HCT116 (cell line): ENCODE measurements around the gene CERCAM. TPM values are rescaled to one million over a fixed set of nuclear protein-coding genes. Genes with fewer than 3 reads are reported as not detected.
"Not testable (repeated sequence)": the region's sequence is repeated elsewhere in the genome, so short reads cannot be mapped to it uniquely, and the experiment has no call there.

Experiments
- ATAC-seq: fragments of 200-7000 bp; cut with Tn5 transposase; 2 replicates; pipeline ENCODE4 v1.9.1; 2020; ENCODE audit warnings: mild to moderate bottlenecking, moderate library complexity
- BruUV-seq: library from RNA; stranded (reverse); fragments of 400-500 nt; replicated peaks from 2 replicates; lab custom pipeline; 2021; lab: Mats Ljungman, UMichigan
- CTCF ChIA-PET: fragments of 300-600 bp; sonication (Branson Sonifier 250); formaldehyde crosslinking; loops from one replicate; lab custom pipeline; 2021; ENCODE audit warnings: antibody characterized with exemption; lab: Charles Lee
- POLR2A ChIA-PET: fragments of 300-600, 350-600 bp; sonication (Branson Sonifier 250); formaldehyde crosslinking; loops from one replicate; lab custom pipeline; 2021; ENCODE audit warnings: antibody characterized with exemption; lab: Charles Lee
- RAD21 ChIA-PET, 2 experiments: fragments of 300-600 bp; sonication (Branson Sonifier 250); formaldehyde crosslinking; loops; one replicate each; lab custom pipeline; 2023; ENCODE audit warnings: low total read pairs in 2 of 2; ENCODE audit not compliant: uncharacterized antibody in 2 of 2, unreplicated experiment in 2 of 2, low non-redundant PET in 1 of 2; lab: Charles Lee
- DNase-seq: peaks from one replicate; pipeline ENCODE4 v3.0.0-alpha.2; 2010; ENCODE audit warnings: low read depth, low spot score
- H2AFZ ChIP-seq: fragments of 200-600 bp; shearing (Covaris generic), sonication (generic); 2 replicates; pipeline ENCODE4 v1.6.1; 2017; ENCODE audit warnings: low read depth, mixed run types, mixed read lengths, antibody characterized with exemption, low read length; ENCODE audit not compliant: poor library complexity, severe bottlenecking
- H3K27ac ChIP-seq: 2 replicates; pipeline ENCODE4 v1.5.1; 2012; ENCODE audit warnings: low read depth, low read length
- H3K27me3 ChIP-seq: fragments of 200-600 bp; sonication (generic); 2 replicates; pipeline ENCODE4 v1.6.1; 2016; ENCODE audit warnings: mixed run types, low read length, mixed read lengths; ENCODE audit not compliant: insufficient read depth
- H3K36me3 ChIP-seq, 2 experiments: fragments of 200-500 bp in 1 of 2; fragments of 200-600 bp in 1 of 2; sonication (Bioruptor generic) in 1 of 2; sonication (generic) in 1 of 2; 2 replicates each; pipeline versions ENCODE4 v1.5.1 to v1.6.1; 2014 to 2016; ENCODE audit warnings: low read length in 2 of 2, inconsistent platforms in 1 of 2, mixed read lengths in 1 of 2, mixed run types in 1 of 2; ENCODE audit not compliant: insufficient read depth in 2 of 2, control insufficient read depth in 1 of 2
- H3K4me1 ChIP-seq, 2 experiments: fragments of 200-600 bp in 1 of 2; sonication (generic) in 1 of 2; 2 replicates each; pipeline versions ENCODE4 v1.5.1 to v1.6.1; 2012 to 2017; ENCODE audit warnings: low read length in 2 of 2, inconsistent platforms in 1 of 2, mild to moderate bottlenecking in 1 of 2, mixed read lengths in 1 of 2, mixed run types in 1 of 2, moderate library complexity in 1 of 2; ENCODE audit not compliant: insufficient read depth in 2 of 2, control insufficient read depth in 1 of 2
- H3K4me2 ChIP-seq: fragments of 200-600 bp; sonication (generic); 2 replicates; pipeline ENCODE4 v1.6.1; 2017; ENCODE audit warnings: mixed run types, low read length, mixed read lengths
- H3K4me3 ChIP-seq, 2 experiments: fragments of 200-600 bp in 1 of 2; sonication (generic) in 1 of 2; replicated peaks in 1 of 2; 2 replicates each; pipeline ENCODE4 v1.5.1; 2011 to 2016; ENCODE audit warnings: low read length in 2 of 2, control low read depth in 1 of 2, low read depth in 1 of 2, mild to moderate bottlenecking in 1 of 2, mixed read lengths in 1 of 2, mixed run types in 1 of 2
- H3K79me2 ChIP-seq: fragments of 200-600 bp; sonication (generic); 2 replicates; pipeline ENCODE4 v1.6.1; 2017; ENCODE audit warnings: mild to moderate bottlenecking, mixed run types, low read length, moderate library complexity, mixed read lengths; ENCODE audit not compliant: insufficient read depth
- H3K9ac ChIP-seq: fragments of 200-600 bp; sonication (generic); 2 replicates; pipeline ENCODE4 v1.6.1; 2016; ENCODE audit warnings: low read length, mixed read lengths
- H3K9me2 ChIP-seq: fragments of 200-600 bp; sonication (generic), shearing (Covaris generic); 2 replicates; pipeline ENCODE4 v1.6.1; 2017; ENCODE audit warnings: mixed run types, mild to moderate bottlenecking, moderate library complexity; ENCODE audit not compliant: insufficient read depth
- H3K9me3 ChIP-seq, 2 experiments: fragments of 200-500 bp in 1 of 2; fragments of 200-600 bp in 1 of 2; sonication (Bioruptor generic) in 1 of 2; sonication (generic) in 1 of 2; 2 replicates each; pipeline ENCODE4 v1.6.1; 2014 to 2017; ENCODE audit warnings: low read length in 2 of 2, mixed read lengths in 2 of 2, inconsistent platforms in 1 of 2, low read depth in 1 of 2, mild to moderate bottlenecking in 1 of 2, mixed run types in 1 of 2, moderate library complexity in 1 of 2; ENCODE audit not compliant: control insufficient read depth in 1 of 2, insufficient read depth in 1 of 2
- H4K20me1 ChIP-seq: fragments of 200-600 bp; sonication (generic), shearing (Covaris generic); 2 replicates; pipeline ENCODE4 v1.6.1; 2017; ENCODE audit warnings: mixed run types, mild to moderate bottlenecking, moderate library complexity; ENCODE audit not compliant: insufficient read depth
- EZH2phosphoT487 ChIP-seq: fragments of 200-600 bp; IDR thresholded peaks from 2 replicates; pipeline ENCODE4 v1.6.1; 2018; ENCODE audit warnings: antibody characterized with exemption, borderline replicate concordance
- intact Hi-C: fragments of 100-400 bp; cut with micrococcal nuclease; formaldehyde crosslinking; loops from 2 replicates; pipeline ENCODE4 v1.10.0; 2022
- total RNA-seq: library from RNA; stranded (reverse); gene quantifications from one replicate; pipeline ENCODE4 v1.2.1, GENCODE V29; 2021; ENCODE audit not compliant: unreplicated experiment
- TF ChIP-seq, protein P1 (sequence below): IDR thresholded peaks from 2 replicates; pipeline ENCODE4 v1.6.1; 2012; ENCODE audit warnings: low read depth

Gene CERCAM
- total RNA-seq, 1 experiment from 2014 or later, result 27.0 TPM

DNA sequence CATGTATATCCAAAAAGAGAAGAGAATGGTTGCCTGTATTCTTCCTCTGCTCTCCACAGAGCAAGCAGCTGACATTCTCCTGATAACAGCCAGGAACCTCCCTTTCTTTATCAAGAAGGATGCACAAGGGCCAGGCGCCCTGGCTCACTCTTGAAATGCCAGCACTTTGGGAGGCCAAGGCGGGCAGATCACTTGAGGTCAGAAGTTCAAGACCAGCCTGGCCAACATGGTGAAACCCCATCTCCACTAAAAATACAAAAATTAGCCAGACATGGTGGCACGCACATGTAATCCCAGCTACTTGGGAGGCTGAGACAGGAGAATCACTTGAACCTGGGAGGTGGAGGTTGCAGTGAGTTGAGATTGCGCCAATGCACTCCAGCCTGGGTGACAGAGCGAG lies 25.8 kb downstream of the CERCAM start:
- DNase-seq, H3K4me3 ChIP-seq, H2AFZ ChIP-seq, H3K27me3 ChIP-seq, H3K4me2 ChIP-seq, H3K9ac ChIP-seq, BruUV-seq, H3K27ac ChIP-seq, intact Hi-C loops, H3K79me2 ChIP-seq, H4K20me1 ChIP-seq, H3K9me2 ChIP-seq, H3K9me3 ChIP-seq, POLR2A ChIA-PET, ATAC-seq, H3K4me1 ChIP-seq, RAD21 ChIA-PET, H3K36me3 ChIP-seq: not testable (repeated sequence)
- CTCF ChIA-PET, result interaction anchor here (1.1 kb wide), 1 partner anchor 8 kb away, joined by 3 read pairs; no protein-coding TSS in a partner anchor

DNA sequence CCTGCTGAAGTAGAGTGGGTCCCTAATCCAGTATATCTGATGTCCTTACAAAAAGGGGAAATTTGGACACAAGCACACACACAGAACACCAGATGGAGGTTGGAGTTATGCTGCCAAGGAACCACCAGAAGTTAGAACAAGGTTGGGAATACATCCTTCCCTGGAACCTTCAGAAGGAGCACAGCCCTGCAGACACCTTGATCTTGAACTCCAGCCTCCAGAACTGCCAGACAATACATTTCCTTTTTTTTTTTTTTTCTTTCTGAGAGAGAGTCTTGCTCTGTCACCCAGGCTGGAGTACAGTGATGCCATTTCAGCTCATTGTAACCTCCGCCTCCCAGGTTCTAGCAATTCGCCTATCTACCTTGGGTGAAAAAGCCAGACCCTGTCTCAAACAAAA lies 28.1 kb downstream of the CERCAM start:
- DNase-seq (no peak), ATAC-seq (no peak)
- H3K9me2 ChIP-seq, result no peaks in the 10 kb centered on the region
- no peak overlapping the region for H3K4me2 ChIP-seq
- no peaks in the 10 kb centered on the region for H3K4me1 ChIP-seq
- TF ChIP-seq, protein P1, sequence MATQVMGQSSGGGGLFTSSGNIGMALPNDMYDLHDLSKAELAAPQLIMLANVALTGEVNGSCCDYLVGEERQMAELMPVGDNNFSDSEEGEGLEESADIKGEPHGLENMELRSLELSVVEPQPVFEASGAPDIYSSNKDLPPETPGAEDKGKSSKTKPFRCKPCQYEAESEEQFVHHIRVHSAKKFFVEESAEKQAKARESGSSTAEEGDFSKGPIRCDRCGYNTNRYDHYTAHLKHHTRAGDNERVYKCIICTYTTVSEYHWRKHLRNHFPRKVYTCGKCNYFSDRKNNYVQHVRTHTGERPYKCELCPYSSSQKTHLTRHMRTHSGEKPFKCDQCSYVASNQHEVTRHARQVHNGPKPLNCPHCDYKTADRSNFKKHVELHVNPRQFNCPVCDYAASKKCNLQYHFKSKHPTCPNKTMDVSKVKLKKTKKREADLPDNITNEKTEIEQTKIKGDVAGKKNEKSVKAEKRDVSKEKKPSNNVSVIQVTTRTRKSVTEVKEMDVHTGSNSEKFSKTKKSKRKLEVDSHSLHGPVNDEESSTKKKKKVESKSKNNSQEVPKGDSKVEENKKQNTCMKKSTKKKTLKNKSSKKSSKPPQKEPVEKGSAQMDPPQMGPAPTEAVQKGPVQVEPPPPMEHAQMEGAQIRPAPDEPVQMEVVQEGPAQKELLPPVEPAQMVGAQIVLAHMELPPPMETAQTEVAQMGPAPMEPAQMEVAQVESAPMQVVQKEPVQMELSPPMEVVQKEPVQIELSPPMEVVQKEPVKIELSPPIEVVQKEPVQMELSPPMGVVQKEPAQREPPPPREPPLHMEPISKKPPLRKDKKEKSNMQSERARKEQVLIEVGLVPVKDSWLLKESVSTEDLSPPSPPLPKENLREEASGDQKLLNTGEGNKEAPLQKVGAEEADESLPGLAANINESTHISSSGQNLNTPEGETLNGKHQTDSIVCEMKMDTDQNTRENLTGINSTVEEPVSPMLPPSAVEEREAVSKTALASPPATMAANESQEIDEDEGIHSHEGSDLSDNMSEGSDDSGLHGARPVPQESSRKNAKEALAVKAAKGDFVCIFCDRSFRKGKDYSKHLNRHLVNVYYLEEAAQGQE, result no peak
- TF ChIP-seq EZH2phosphoT487, result no peak
- ChIA-PET POLR2A (no interaction called here), RAD21 (no interaction called here), CTCF (interaction anchor here (1.1 kb wide), 1 partner anchor 10 kb away, joined by 3 read pairs; no protein-coding TSS in a partner anchor)
- H3K9me3 ChIP-seq, result no peaks in the 10 kb centered on the region
- H3K4me3 ChIP-seq, result no peak overlapping the region
- intact Hi-C loops, result no loop called here
- no peaks in the 10 kb centered on the region for H3K79me2 ChIP-seq
- H3K27me3 ChIP-seq, result no peaks in the 10 kb centered on the region
- no peaks in the 10 kb centered on the region for H3K36me3 ChIP-seq
- BruUV-seq, result no TSS peak
- H2AFZ ChIP-seq, result no peak overlapping the region
- H3K9ac ChIP-seq, result no peak overlapping the region
- H3K27ac ChIP-seq, result no peak overlapping the region
- no peaks in the 10 kb centered on the region for H4K20me1 ChIP-seq
